H1 (cell line): ENCODE measurements around the gene ANKS1A. TPM values are rescaled to one million over a fixed set of nuclear protein-coding genes. Genes with fewer than 3 reads are reported as not detected.

Experiments used
- CTCF ChIA-PET: fragments of 300-600 bp; sonication (Branson Sonifier 250); formaldehyde crosslinking; loops from one replicate; lab custom pipeline; 2021; ENCODE audit not compliant: partially characterized antibody; lab: Charles Lee
- POLR2A ChIA-PET: fragments of 300-600 bp; sonication (Branson Sonifier 250); formaldehyde crosslinking; loops from one replicate; lab custom pipeline; 2021; ENCODE audit warnings: inconsistent platforms; ENCODE audit not compliant: partially characterized antibody; lab: Charles Lee
- DNase-seq, 2 experiments: peaks; one replicate each; pipeline versions ENCODE4 v3.0.0 to v3.0.0-alpha.2; 2010 to 2022; ENCODE audit warnings: low spot score in 2 of 2, low read depth in 1 of 2, mixed read lengths in 1 of 2
- FAIRE-seq: peaks from 2 replicates; lab custom pipeline; 2011; peaks lifted over from hg19 to GRCh38; lab: Jason Lieb, UNC
- H2AFZ ChIP-seq: 2 replicates; pipeline ENCODE4 v1.8.1; 2012; ENCODE audit warnings: low read length, inconsistent platforms
- H2AK5ac ChIP-seq: 2 replicates; pipeline ENCODE4 v1.6.1; 2013; ENCODE audit warnings: low read depth, low read length
- H2BK120ac ChIP-seq: replicated peaks from 2 replicates; pipeline ENCODE3; 2013; ENCODE audit warnings: low read depth, low read length, inconsistent platforms
- H2BK12ac ChIP-seq: 2 replicates; pipeline ENCODE4 v1.6.1; 2013; ENCODE audit warnings: low read depth, low read length
- H2BK15ac ChIP-seq: 2 replicates; pipeline ENCODE4 v1.6.1; 2013; ENCODE audit warnings: low read length
- H2BK20ac ChIP-seq: 2 replicates; pipeline ENCODE4 v1.6.1; 2013; ENCODE audit warnings: low read length
- H2BK5ac ChIP-seq: 2 replicates; pipeline ENCODE4 v1.6.1; 2013; ENCODE audit warnings: low read depth, low read length
- H3K14ac ChIP-seq: 2 replicates; pipeline ENCODE4 v1.6.1; 2013; ENCODE audit warnings: inconsistent platforms; ENCODE audit not compliant: insufficient read length
- H3K18ac ChIP-seq: 2 replicates; pipeline ENCODE4 v1.6.1; 2013; ENCODE audit warnings: low read length; ENCODE audit errors: extremely low read depth
- H3K23ac ChIP-seq: 2 replicates; pipeline ENCODE4 v1.6.1; 2013; ENCODE audit warnings: inconsistent platforms; ENCODE audit not compliant: insufficient read length
- H3K23me2 ChIP-seq: 2 replicates; pipeline ENCODE4 v1.6.1; 2013; ENCODE audit warnings: low read depth, low read length
- H3K27ac ChIP-seq: 2 replicates; pipeline ENCODE4 v1.6.1; 2011; ENCODE audit warnings: low read depth, low read length, inconsistent platforms
- H3K27me3 ChIP-seq, 4 experiments: replicated peaks in 1 of 4; 1 replicate in 1 of 4; 2 replicates in 3 of 4; pipeline versions ENCODE4 v1.6.1 to v1.8.1; 2011 to 2013; ENCODE audit warnings: low read length in 3 of 4, mild to moderate bottlenecking in 3 of 4, inconsistent platforms in 2 of 4, mixed read lengths in 2 of 4, moderate library complexity in 1 of 4; ENCODE audit not compliant: control insufficient read depth in 3 of 4, insufficient read depth in 3 of 4; ENCODE audit errors: extremely low read depth in 1 of 4
- H3K36me3 ChIP-seq, 4 experiments: 2 replicates each; pipeline versions ENCODE4 v1.6.1 to v1.8.1; 2011 to 2013; ENCODE audit warnings: mild to moderate bottlenecking in 4 of 4, low read length in 3 of 4, moderate library complexity in 2 of 4, control low read depth in 1 of 4, inconsistent platforms in 1 of 4; ENCODE audit not compliant: insufficient read depth in 4 of 4, control insufficient read depth in 2 of 4
- H3K4ac ChIP-seq: replicated peaks from 2 replicates; pipeline ENCODE3; 2013; ENCODE audit warnings: low read length, low read depth, mixed read lengths, inconsistent platforms; ENCODE audit not compliant: insufficient read length
- H3K4me1 ChIP-seq, 4 experiments: replicated peaks in 1 of 4; 1 replicate in 1 of 4; 2 replicates in 3 of 4; pipeline versions ENCODE4 v1.6.1 to v1.8.1; 2011 to 2013; ENCODE audit warnings: low read length in 3 of 4, inconsistent platforms in 2 of 4, mixed read lengths in 1 of 4; ENCODE audit not compliant: insufficient read depth in 4 of 4, control insufficient read depth in 3 of 4
- H3K4me2 ChIP-seq, 2 experiments: 2 replicates each; pipeline versions ENCODE4 v1.6.1 to v1.8.1; 2011 to 2013; ENCODE audit warnings: low read depth in 2 of 2, low read length in 2 of 2, control low read depth in 1 of 2, inconsistent platforms in 1 of 2, mild to moderate bottlenecking in 1 of 2; ENCODE audit not compliant: insufficient read depth in 1 of 2
- H3K4me3 ChIP-seq, 4 experiments: fragments of 200-600, 300-600 bp in 1 of 4; sonication (generic), shearing (Covaris generic), sonication (Bioruptor Twin) in 1 of 4; 2 replicates each; pipeline versions ENCODE4 v1.5.1 to v1.8.1; 2011 to 2016; ENCODE audit warnings: low read length in 4 of 4, low read depth in 3 of 4, control low read depth in 2 of 4, inconsistent platforms in 2 of 4, mild to moderate bottlenecking in 2 of 4, mixed read lengths in 1 of 4, moderate library complexity in 1 of 4; ENCODE audit not compliant: insufficient read depth in 2 of 4; ENCODE audit errors: extremely low read depth in 1 of 4
- H3K56ac ChIP-seq: replicated peaks from 2 replicates; pipeline ENCODE3; 2013; ENCODE audit warnings: low read depth, mild to moderate bottlenecking, mixed read lengths, low read length, inconsistent platforms; ENCODE audit not compliant: insufficient read length
- H3K79me1 ChIP-seq: 2 replicates; pipeline ENCODE4 v1.6.1; 2013; ENCODE audit warnings: low read depth, low read length, control low read depth
- H3K79me2 ChIP-seq, 2 experiments: 2 replicates each; pipeline versions ENCODE4 v1.6.1 to v1.8.1; 2012 to 2013; ENCODE audit warnings: low read length in 2 of 2, mild to moderate bottlenecking in 2 of 2, inconsistent platforms in 1 of 2; ENCODE audit not compliant: insufficient read depth in 2 of 2, control insufficient read depth in 1 of 2
- H3K9ac ChIP-seq, 4 experiments: replicated peaks in 1 of 4; 1 replicate in 1 of 4; 2 replicates in 3 of 4; pipeline versions ENCODE4 v1.6.1 to v1.8.1; 2011 to 2013; ENCODE audit warnings: low read depth in 3 of 4, low read length in 3 of 4, control low read depth in 2 of 4, mild to moderate bottlenecking in 2 of 4, moderate library complexity in 2 of 4, inconsistent platforms in 1 of 4; ENCODE audit errors: extremely low read depth in 1 of 4
- H3K9me3 ChIP-seq, 2 experiments: 2 replicates each; pipeline versions ENCODE4 v1.6.1 to v1.8.1; 2012 to 2013; ENCODE audit warnings: mild to moderate bottlenecking in 2 of 2, moderate library complexity in 2 of 2, control low read depth in 1 of 2, inconsistent platforms in 1 of 2, low read depth in 1 of 2, low read length in 1 of 2, mixed read lengths in 1 of 2; ENCODE audit not compliant: insufficient read depth in 2 of 2
- H4K20me1 ChIP-seq, 2 experiments: replicated peaks in 1 of 2; 2 replicates each; pipeline versions ENCODE3 to v1.8.1; 2011 to 2013; ENCODE audit warnings: inconsistent platforms in 2 of 2, low read length in 2 of 2, mild to moderate bottlenecking in 1 of 2; ENCODE audit not compliant: insufficient read depth in 2 of 2, control insufficient read depth in 1 of 2
- H4K5ac ChIP-seq: 2 replicates; pipeline ENCODE4 v1.6.1; 2013; ENCODE audit warnings: low read length, low read depth, mixed read lengths, inconsistent platforms; ENCODE audit not compliant: insufficient read length
- H4K8ac ChIP-seq: 2 replicates; pipeline ENCODE4 v1.8.0; 2013; ENCODE audit warnings: mild to moderate bottlenecking, moderate library complexity, low read length, inconsistent platforms; ENCODE audit not compliant: insufficient read depth; ENCODE audit errors: extremely low read depth
- H4K91ac ChIP-seq: replicated peaks from 2 replicates; pipeline ENCODE3; 2013; ENCODE audit warnings: low read length, mixed read lengths, inconsistent platforms; ENCODE audit not compliant: insufficient read length
- BCL11A ChIP-seq, 2 experiments: IDR thresholded peaks; one replicate each; pipeline ENCODE4 v1.6.1; 2011; ENCODE audit warnings: low read depth in 2 of 2, low read length in 2 of 2, mild to moderate bottlenecking in 2 of 2
- CREB1 ChIP-seq: IDR thresholded peaks from 2 replicates; pipeline ENCODE4 v1.6.1; 2012; ENCODE audit warnings: inconsistent platforms
- EGR1 ChIP-seq: IDR thresholded peaks from 2 replicates; pipeline ENCODE4 v1.6.1; 2011; ENCODE audit warnings: low read depth, low read length, borderline replicate concordance
- RFX5 ChIP-seq: IDR thresholded peaks from 2 replicates; pipeline ENCODE4 v1.6.1; 2011; ENCODE audit warnings: low read depth, low read length, improper control_type of control experiment, borderline replicate concordance
- SIN3A ChIP-seq, 2 experiments: IDR thresholded peaks in 1 of 2; conservative IDR thresholded peaks in 1 of 2; 2 replicates each; pipeline ENCODE4 v1.6.1; 2011 to 2012; ENCODE audit warnings: low read length in 2 of 2, improper control_type of control experiment in 1 of 2, low read depth in 1 of 2, mild to moderate bottlenecking in 1 of 2
- SP1 ChIP-seq: IDR thresholded peaks from 2 replicates; pipeline ENCODE4 v1.6.1; 2011; ENCODE audit warnings: low read depth, low read length
- SP4 ChIP-seq: IDR thresholded peaks from 2 replicates; pipeline ENCODE4 v1.6.1; 2012; ENCODE audit warnings: low read length, inconsistent platforms
- WGBS, 2 experiments: shearing (Covaris generic) in 1 of 2; methylation state at CpG; one replicate each; pipeline versions ENCODE4 v1.1.6 to v1.1.7; 2013 to 2015; ENCODE audit warnings: low lambda C conversion rate in 2 of 2, mixed read lengths in 2 of 2, inconsistent platforms in 1 of 2, low coverage in 1 of 2, missing lambda C conversion rate in 1 of 2; ENCODE audit not compliant: insufficient replicate concordance in 2 of 2, insufficient coverage in 1 of 2, insufficient read length in 1 of 2; ENCODE audit errors: extremely low coverage in 1 of 2, missing lambda C conversion rate in 1 of 2; 5-methylcytosine and 5-hydroxymethylcytosine counted together
- polyA plus RNA-seq, 7 experiments: library from polyadenylated mRNA; depleted of rRNA in 3 of 7; stranded (reverse) in 5 of 7; unstranded in 2 of 7; fragments of >200 nt in 5 of 7; fragments of 200-250 nt in 2 of 7; gene quantifications; 1 replicate in 5 of 7; 2 replicates in 1 of 7; 4 replicates in 1 of 7; pipeline versions ENCODE4 v1.2.1 to v1.2.3, GENCODE V29; 2011 to 2013; ENCODE audit warnings: missing spikeins in 2 of 7, mixed read lengths in 2 of 7
- total RNA-seq: library from RNA; stranded (reverse); fragmentation: NEBNext Ultra II Directional; extraction: Animal tissue kit (Norgen Biotek cat#: 25700); gene quantifications from 2 replicates; pipeline ENCODE4 v1.2.1, GENCODE V29; 2021

Gene ANKS1A
- total and polyA plus RNA-seq, 2 of the 8 experiments (the other 6 are each of a cell fraction or from before 2014, with no cell fraction given): 9.8 to 30.9 TPM

DNA sequence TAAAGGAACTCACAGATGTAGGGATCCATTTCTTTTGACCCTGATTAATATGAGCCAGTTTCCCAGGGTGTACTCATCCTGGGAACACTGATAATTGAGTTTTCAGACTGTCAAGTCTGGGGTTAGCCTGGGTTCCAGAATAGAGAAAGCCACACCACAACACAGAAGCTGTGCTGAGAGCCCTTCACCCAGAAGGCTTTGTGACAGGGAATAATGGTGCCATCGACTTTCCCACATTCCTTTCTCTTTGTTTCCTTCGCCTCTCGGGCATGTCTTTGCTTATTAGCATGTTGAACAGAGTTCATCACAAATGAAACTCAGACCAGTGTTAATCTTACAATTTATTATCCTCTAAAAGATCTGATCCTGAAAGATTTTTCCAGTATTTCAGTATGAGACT is 157.0 kb downstream of the ANKS1A start:
- no peak overlapping the region for H2BK15ac ChIP-seq
- no peaks in the 10 kb centered on the region for H3K9me3 ChIP-seq
- H3K4ac ChIP-seq: no peak overlapping the region
- H4K8ac ChIP-seq: no peak overlapping the region
- TF ChIP-seq SP1 (no peak), EGR1 (no peak), SP4 (no peak), BCL11A (IDR thresholded peaks at IDR 0.05; ENCODE audit: low read depth in 2 of 2, low read length in 2 of 2) (no peak), SIN3A (conservative IDR thresholded peaks at IDR 0.05 in 1 of 2, IDR thresholded peaks at IDR 0.05 in 1 of 2; ENCODE audit: low read depth in 1 of 2, low read length in 2 of 2) (no peak), CREB1 (no peak), RFX5 (no peak)
- H3K18ac ChIP-seq: no peak overlapping the region
- no peak overlapping the region for H3K23ac ChIP-seq
- H3K14ac ChIP-seq: no peak overlapping the region
- H3K4me3 ChIP-seq: no peak overlapping the region
- no peak overlapping the region for H2BK5ac ChIP-seq
- no peak overlapping the region for H4K5ac ChIP-seq
- H3K27me3 ChIP-seq: no peaks in the 10 kb centered on the region
- FAIRE-seq: no peak
- 83% methylated on average over 3 of the region's 3 CpGs; no CpG with 5 or more reads in 1 of the 2 experiments for WGBS, 2 experiments
- H2BK12ac ChIP-seq: no peak overlapping the region
- POLR2A ChIA-PET: interaction anchor here (0.8 to 1.5 kb wide), 2 partner anchors 24 to 30 kb away, joined by 3 read pairs; no protein-coding TSS in a partner anchor
- no peaks in the 10 kb centered on the region for H4K20me1 ChIP-seq
- H2BK120ac ChIP-seq: no peak overlapping the region
- no peak overlapping the region for H3K56ac ChIP-seq
- H2BK20ac ChIP-seq: 0 out of 2 replicates have a peak overlapping the region, but pooled peaks have one; percentile 21
- no peaks in the 10 kb centered on the region for H3K79me1 ChIP-seq
- H3K4me2 ChIP-seq: no peak overlapping the region
- no peak overlapping the region for H2AFZ ChIP-seq
- H4K91ac ChIP-seq: no peak overlapping the region
- H3K9ac ChIP-seq: no peak overlapping the region
- CTCF ChIA-PET: interaction anchor here (1.2 kb wide), 1 partner anchor 195 kb away, joined by 3 read pairs; no protein-coding TSS in a partner anchor
- no peak for DNase-seq
- no peak overlapping the region for H3K27ac ChIP-seq
- no peak overlapping the region for H2AK5ac ChIP-seq
- no peaks in the 10 kb centered on the region for H3K23me2 ChIP-seq
- no peaks in the 10 kb centered on the region for H3K79me2 ChIP-seq
- peaks cover 29 to 62% (median 51%) of the 10 kb centered on the region in 4 experiments for H3K4me1 ChIP-seq
- no peaks in the 10 kb centered on the region; a peak in 1 of 8 replicates for H3K36me3 ChIP-seq
